ENCODE data around the gene SOX8.

The SOX8 gene

DNA sequence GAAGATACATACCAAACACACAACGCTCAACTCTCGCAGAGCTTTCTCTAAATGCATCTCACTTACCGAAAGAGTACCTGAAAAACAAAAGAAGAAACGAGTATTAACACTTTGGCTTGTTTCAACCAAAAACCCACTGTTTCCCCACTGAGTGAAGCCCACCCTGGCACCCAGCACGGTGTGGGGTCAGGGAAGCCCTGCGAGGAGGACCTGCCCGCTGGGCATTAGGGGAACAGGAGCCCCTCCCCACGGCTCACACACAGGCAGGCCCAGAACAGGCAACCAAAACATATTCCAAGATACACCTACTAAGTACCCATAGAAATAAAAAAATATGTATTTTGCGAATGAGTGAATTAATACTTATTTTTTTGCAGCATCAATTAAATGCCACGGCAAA, 47.4 kb upstream of the SOX8 start:
- Histone ChIP-seq H4K20me1 (ENCODE audit: insufficient read depth, low read length) (no peaks in the 10 kb centered on the region), H3K9me3 (replicated peaks; ENCODE audit: insufficient read depth, low read length) (no peaks in the 10 kb centered on the region), H3K4me1 (ENCODE audit: low read length) (no peaks in the 10 kb centered on the region), H3K9me2 (replicated peaks; ENCODE audit: insufficient read depth, low read length) (no peaks in the 10 kb centered on the region), H3K79me2 (ENCODE audit: low read length) (no peaks in the 10 kb centered on the region), H3K36me3 (replicated peaks; ENCODE audit: insufficient read depth, low read length) (no peaks in the 10 kb centered on the region), H3F3A (ENCODE audit: insufficient read depth, low read length) (no peaks in the 10 kb centered on the region), H3K9ac (ENCODE audit: low read length) (no peak overlapping the region), H3K27ac (ENCODE audit: low read length) (no peak overlapping the region), H3K27me3 (replicated peaks; ENCODE audit: insufficient read depth, low read length) (peaks cover 92% of the 10 kb centered on the region), H3K4me2 (ENCODE audit: low read depth, low read length) (no peak overlapping the region), H3K4me3 (ENCODE audit: low read length) (no peak overlapping the region), H2AFZ (ENCODE audit: low read length) (no peak overlapping the region)
- TF ChIP-seq EZH2 (optimal IDR thresholded peaks at IDR 0.05; ENCODE audit: low read depth, low read length) (no peak), EZH2phosphoT487 (IDR thresholded peaks at IDR 0.05; ENCODE audit: low read length) (no peak)
- TF ChIP-seq, protein P1, sequence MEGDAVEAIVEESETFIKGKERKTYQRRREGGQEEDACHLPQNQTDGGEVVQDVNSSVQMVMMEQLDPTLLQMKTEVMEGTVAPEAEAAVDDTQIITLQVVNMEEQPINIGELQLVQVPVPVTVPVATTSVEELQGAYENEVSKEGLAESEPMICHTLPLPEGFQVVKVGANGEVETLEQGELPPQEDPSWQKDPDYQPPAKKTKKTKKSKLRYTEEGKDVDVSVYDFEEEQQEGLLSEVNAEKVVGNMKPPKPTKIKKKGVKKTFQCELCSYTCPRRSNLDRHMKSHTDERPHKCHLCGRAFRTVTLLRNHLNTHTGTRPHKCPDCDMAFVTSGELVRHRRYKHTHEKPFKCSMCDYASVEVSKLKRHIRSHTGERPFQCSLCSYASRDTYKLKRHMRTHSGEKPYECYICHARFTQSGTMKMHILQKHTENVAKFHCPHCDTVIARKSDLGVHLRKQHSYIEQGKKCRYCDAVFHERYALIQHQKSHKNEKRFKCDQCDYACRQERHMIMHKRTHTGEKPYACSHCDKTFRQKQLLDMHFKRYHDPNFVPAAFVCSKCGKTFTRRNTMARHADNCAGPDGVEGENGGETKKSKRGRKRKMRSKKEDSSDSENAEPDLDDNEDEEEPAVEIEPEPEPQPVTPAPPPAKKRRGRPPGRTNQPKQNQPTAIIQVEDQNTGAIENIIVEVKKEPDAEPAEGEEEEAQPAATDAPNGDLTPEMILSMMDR (IDR thresholded peaks at IDR 0.05; ENCODE audit: low read length) = no peak
- DNase-seq = no peak

DNA sequence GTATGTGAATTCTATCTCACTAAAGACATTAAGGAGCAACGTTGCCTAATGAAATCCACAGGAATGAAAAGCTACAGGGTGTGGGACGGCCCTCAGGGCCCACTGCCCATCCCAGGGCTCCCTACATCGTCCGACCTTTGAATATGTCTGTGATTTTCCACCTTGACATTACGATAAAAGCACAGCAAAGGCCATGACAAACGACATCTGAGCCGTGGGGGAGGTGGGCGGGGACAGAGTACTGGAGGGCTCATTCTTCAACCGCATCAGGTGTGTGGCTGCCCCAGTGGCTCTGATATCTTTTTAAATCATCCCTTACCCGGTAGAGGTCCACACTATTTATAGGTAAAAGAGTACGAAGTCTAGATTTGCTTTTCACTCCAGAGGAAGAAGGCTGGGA, 45.9 kb upstream of the SOX8 start:
- Histone ChIP-seq H3F3A (ENCODE audit: insufficient read depth, low read length) (no peaks in the 10 kb centered on the region), H3K9me2 (replicated peaks; ENCODE audit: insufficient read depth, low read length) (no peaks in the 10 kb centered on the region), H4K20me1 (ENCODE audit: insufficient read depth, low read length) (no peaks in the 10 kb centered on the region)

GRCh38 chr16:937311-937710, 44.3 kb upstream of the SOX8 start:
- H3K27me3 ChIP-seq (replicated peaks; ENCODE audit: insufficient read depth, low read length) = peaks cover 99% of the 10 kb centered on the region
- H4K20me1 ChIP-seq (ENCODE audit: insufficient read depth, low read length) = no peaks in the 10 kb centered on the region
- no peaks in the 10 kb centered on the region for H3K36me3 ChIP-seq (replicated peaks; ENCODE audit: insufficient read depth, low read length)
- no peaks in the 10 kb centered on the region for H3F3A ChIP-seq (ENCODE audit: insufficient read depth, low read length)
- no peaks in the 10 kb centered on the region for H3K4me1 ChIP-seq (ENCODE audit: low read length)
- DNase-seq = no peak
- H3K4me2 ChIP-seq (ENCODE audit: low read depth, low read length) = no peak overlapping the region
- no peaks in the 10 kb centered on the region for H3K9me3 ChIP-seq (replicated peaks; ENCODE audit: insufficient read depth, low read length)
- H3K9ac ChIP-seq (ENCODE audit: low read length) = no peak overlapping the region
- H3K27ac ChIP-seq (ENCODE audit: low read length) = no peak overlapping the region
- H3K4me3 ChIP-seq (ENCODE audit: low read length) = no peak overlapping the region
- H2AFZ ChIP-seq (ENCODE audit: low read length) = no peak overlapping the region
- TF ChIP-seq EZH2phosphoT487 (IDR thresholded peaks at IDR 0.05; ENCODE audit: low read length) (no peak), EZH2 (optimal IDR thresholded peaks at IDR 0.05; ENCODE audit: low read depth, low read length) (no peak)
- TF ChIP-seq, protein P1 (IDR thresholded peaks at IDR 0.05; ENCODE audit: low read length) = no peak
- no peaks in the 10 kb centered on the region for H3K9me2 ChIP-seq (replicated peaks; ENCODE audit: insufficient read depth, low read length)
- H3K79me2 ChIP-seq (ENCODE audit: low read length) = no peaks in the 10 kb centered on the region

More for the DNA sequence above, 45.9 kb upstream of the SOX8 start:
- H3K4me1 ChIP-seq (ENCODE audit: low read length) = no peaks in the 10 kb centered on the region
- H3K27ac ChIP-seq (ENCODE audit: low read length) = no peak overlapping the region
- no peaks in the 10 kb centered on the region for H3K36me3 ChIP-seq (replicated peaks; ENCODE audit: insufficient read depth, low read length)
- TF ChIP-seq, protein P1 (IDR thresholded peaks at IDR 0.05; ENCODE audit: low read length) = no peak
- TF ChIP-seq EZH2phosphoT487 (IDR thresholded peaks at IDR 0.05; ENCODE audit: low read length) = no peak
- TF ChIP-seq EZH2 (optimal IDR thresholded peaks at IDR 0.05; ENCODE audit: low read depth, low read length) = no peak
- no peak overlapping the region for H3K9ac ChIP-seq (ENCODE audit: low read length)
- no peak overlapping the region for H3K4me3 ChIP-seq (ENCODE audit: low read length)
- no peaks in the 10 kb centered on the region for H3K9me3 ChIP-seq (replicated peaks; ENCODE audit: insufficient read depth, low read length)
- no peak for DNase-seq
- peaks cover 98% of the 10 kb centered on the region for H3K27me3 ChIP-seq (replicated peaks; ENCODE audit: insufficient read depth, low read length)
- no peaks in the 10 kb centered on the region for H3K79me2 ChIP-seq (ENCODE audit: low read length)
- H2AFZ ChIP-seq (ENCODE audit: low read length) = no peak overlapping the region
- H3K4me2 ChIP-seq (ENCODE audit: low read depth, low read length) = no peak overlapping the region
